Measurements from ENCODE around the gene RPS6KA3. TPM values are rescaled to one million over a fixed set of nuclear protein-coding genes. Genes with fewer than 3 reads are reported as not detected.

The RPS6KA3 gene
- total RNA-seq = 17.3 and 24.6 TPM in 2 replicates

DNA sequence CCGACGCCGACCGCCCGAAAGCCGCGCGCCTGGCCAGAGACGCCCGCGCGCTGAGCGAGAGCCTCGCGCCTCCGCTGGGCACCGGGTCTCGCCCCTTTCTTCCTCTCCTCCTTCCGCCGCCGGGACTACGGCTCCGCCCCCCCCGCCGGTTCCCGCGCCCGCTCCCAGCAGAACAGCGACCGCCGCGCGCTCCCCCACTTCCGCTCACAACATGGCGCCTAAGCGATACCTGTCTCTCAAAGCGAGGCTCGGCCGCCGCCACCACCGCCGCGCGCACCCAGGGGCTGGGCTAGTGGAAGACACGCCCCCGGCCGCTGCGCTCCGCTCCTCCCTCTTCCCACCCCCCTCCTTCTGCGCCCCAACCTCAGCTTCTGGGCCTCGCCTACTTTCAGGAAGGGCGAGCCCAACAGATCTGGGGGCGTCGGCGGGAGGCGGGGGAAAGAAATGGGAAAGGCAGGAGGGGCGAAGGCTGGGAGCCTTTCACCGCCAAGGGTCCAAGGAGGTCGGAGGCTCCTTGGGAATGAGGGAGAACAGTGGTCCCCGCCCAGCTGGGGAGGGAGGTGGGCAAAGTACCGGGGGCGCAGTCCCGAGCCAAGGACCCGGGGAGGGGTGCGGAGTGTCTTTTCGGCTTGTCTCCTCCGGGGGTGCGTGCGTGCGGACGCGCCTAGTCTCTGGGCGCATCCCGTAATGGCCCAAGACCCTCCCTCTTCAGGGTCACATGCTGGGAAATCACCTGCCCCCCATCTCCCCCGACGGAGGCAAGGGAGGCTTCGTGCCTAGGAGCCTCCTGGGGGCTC, at the start of gene RPS6KA3:
Gene RPS6KA3 (minus strand): TSS at position 100 of the 797 bp plus-strand sequence. CDS start 277 bp downstream, outside the sequence.

DNA sequence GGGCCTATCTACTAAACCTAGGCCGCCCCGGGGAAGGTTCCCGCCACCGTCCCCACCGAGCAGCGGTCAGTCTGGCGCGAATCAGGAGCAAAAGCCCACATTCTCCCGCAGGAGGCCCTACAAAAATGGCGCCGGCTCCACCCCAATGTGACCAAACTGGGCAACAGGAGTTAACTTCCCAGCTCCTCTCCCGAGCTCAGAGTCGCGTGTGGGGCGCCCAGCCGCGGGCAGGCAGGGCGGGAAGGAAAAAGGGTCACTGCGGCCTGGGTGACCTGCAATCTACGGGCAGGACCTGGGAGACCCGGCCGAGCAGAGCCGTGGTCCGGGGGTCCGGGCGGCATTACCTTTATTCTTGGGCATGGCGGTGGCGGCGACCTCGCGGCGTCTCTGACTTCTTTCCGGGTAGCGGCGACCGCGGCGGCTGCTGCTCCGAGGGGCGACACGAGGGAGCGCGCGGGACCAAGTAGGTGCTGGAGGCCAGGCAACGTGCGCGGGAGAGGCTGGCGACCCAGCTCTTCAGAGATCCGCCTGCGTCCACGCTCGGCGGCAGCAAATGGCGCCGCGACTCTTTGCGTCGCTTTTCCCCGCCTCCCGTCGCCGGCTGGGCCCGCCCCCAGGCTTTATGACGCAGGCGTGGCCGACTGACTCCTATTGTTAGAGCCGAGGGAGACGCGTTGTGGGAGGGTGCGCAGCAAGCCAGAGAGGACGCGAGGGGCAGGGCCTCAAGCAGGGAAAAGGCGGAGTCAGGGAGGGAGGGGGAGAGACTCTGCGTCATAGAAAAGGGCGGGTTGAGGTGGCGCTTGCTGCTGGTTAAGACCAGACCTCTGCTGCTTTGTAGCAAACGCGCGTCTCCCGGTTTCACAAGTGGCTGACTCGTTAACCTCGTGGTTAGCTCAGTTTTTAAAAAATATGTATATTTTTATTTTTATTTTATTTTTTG, 125.2 kb downstream of the RPS6KA3 start, which contains the start of gene EIF1AX:
Gene EIF1AX (minus strand): TSS at position 558 of the 940 bp plus-strand sequence. CDS start 198 bp downstream, at position 360.

DNA sequence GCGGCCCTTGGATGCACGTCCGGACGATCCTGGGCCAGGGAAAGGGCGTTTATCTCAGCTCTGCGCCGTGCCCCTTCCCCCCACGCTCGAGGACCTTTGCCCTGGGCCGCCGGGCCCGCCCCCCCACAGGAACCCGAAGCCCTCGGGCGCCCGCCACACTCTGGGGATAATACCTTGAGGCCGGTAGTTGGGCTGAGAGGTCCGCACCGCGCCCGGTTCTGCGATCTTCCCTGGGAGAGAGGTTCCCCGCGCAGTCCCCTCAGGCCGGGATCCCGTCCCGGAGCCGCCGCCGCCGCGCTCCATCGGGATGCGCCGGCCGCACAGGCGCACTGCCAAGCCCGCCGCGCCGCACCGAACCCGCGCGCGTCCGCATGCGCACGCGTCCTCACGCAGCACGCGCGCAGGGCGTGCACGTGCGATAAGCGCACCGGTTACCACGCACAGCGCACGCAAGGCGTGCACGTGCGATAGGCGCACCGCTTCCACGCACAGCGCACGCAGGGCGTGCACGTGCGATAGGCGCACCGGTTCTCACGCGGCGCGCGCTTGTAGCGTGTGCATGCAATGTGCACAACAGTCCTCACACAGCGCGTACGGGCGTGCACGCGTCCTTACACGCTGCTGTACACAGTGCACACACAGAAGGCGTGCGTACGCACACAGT, 150.0 kb downstream of the RPS6KA3 start, which contains the start of gene MAP7D2:
Gene MAP7D2 (minus strand): TSS at position 331 of the 664 bp plus-strand sequence. CDS start 28 bp downstream, at position 303.

Other genes starting within 250 kb of the RPS6KA3 start
- gene MAP7D2, start 150.0 kb downstream of the RPS6KA3 start, total RNA-seq = 0.09 and 0.35 TPM in 2 replicates
- 28.1 and 33.3 TPM in 2 replicates for gene EIF1AX, start 125.1 kb downstream of the RPS6KA3 start, total RNA-seq

Measured in pericardium fibroblast (primary cell).